Stimulated activated naive CD4-positive, alpha-beta T cell (primary cell): ENCODE data around the gene TRAPPC12.
"Not testable (repeated sequence)": the region's sequence is repeated elsewhere in the genome, so short reads cannot be mapped to it uniquely, and the experiment has no call there.

Source experiments
- DNase-seq, 6 experiments: peaks; one replicate each; lab custom pipeline; 2025; lab: John Stamatoyannopoulos, UW

Gene TRAPPC12

GRCh38 chr2:3487432-3487831 is 107.9 kb downstream of the TRAPPC12 start:
- no peak for DNase-seq

- DNase-seq = no peak
Observed at GRCh38 chr2:3488061-3488531, 108.6 kb downstream of the TRAPPC12 start.

GRCh38 chr2:3488855-3489763 is 109.6 kb downstream of the TRAPPC12 start:
- no peak for DNase-seq

- DNase-seq = no peak
Observed at GRCh38 chr2:3489764-3490115, 110.2 kb downstream of the TRAPPC12 start.

- DNase-seq = no peak
Observed at GRCh38 chr2:3490191-3491170, 111.0 kb downstream of the TRAPPC12 start.

- DNase-seq = no peak
Observed at GRCh38 chr2:3491306-3491705, 111.8 kb downstream of the TRAPPC12 start.

GRCh38 chr2:3491716-3492474 is 112.4 kb downstream of the TRAPPC12 start:
- no peak for DNase-seq

- DNase-seq = not testable (repeated sequence)
Observed at GRCh38 chr2:3492475-3492787, 112.9 kb downstream of the TRAPPC12 start.

- no peak for DNase-seq
Observed at GRCh38 chr2:3492951-3493614, 113.6 kb downstream of the TRAPPC12 start.

GRCh38 chr2:3493615-3494007 is 114.1 kb downstream of the TRAPPC12 start:
- no peak for DNase-seq

- DNase-seq = no peak
Observed at GRCh38 chr2:3494984-3495666, 115.6 kb downstream of the TRAPPC12 start.

- not testable (repeated sequence) for DNase-seq
Observed at GRCh38 chr2:3496708-3497080, 117.2 kb downstream of the TRAPPC12 start.

- DNase-seq = no peak
Observed at GRCh38 chr2:3498783-3499394, 119.4 kb downstream of the TRAPPC12 start.

- DNase-seq = no peak
Observed at GRCh38 chr2:3500326-3500899, 120.9 kb downstream of the TRAPPC12 start.

GRCh38 chr2:3503046-3503445 is 123.6 kb downstream of the TRAPPC12 start:
- no peak for DNase-seq

GRCh38 chr2:3503483-3503882 is 124.0 kb downstream of the TRAPPC12 start:
- no peak for DNase-seq

GRCh38 chr2:3504741-3505140 is 125.2 kb downstream of the TRAPPC12 start:
- no peak for DNase-seq

- no peak for DNase-seq
Observed at GRCh38 chr2:3505771-3506170, 126.3 kb downstream of the TRAPPC12 start.

GRCh38 chr2:3512086-3512485 is 132.6 kb downstream of the TRAPPC12 start:
- no peak for DNase-seq
